Hematopoietic multipotent progenitor cell treated with erythropoietin and hydrocortisone succinate and interleukin-3 and kit ligand, for 4 days (in vitro differentiated cells): Measurements from ENCODE around the gene OR10G7.
"Not testable (repeated sequence)": the region's sequence is repeated elsewhere in the genome, so short reads cannot be mapped to it uniquely, and the experiment has no call there.

Source experiments
- DNase-seq: peaks from one replicate; pipeline ENCODE4 v3.0.0-alpha.2; 2015

The OR10G7 gene

DNA sequence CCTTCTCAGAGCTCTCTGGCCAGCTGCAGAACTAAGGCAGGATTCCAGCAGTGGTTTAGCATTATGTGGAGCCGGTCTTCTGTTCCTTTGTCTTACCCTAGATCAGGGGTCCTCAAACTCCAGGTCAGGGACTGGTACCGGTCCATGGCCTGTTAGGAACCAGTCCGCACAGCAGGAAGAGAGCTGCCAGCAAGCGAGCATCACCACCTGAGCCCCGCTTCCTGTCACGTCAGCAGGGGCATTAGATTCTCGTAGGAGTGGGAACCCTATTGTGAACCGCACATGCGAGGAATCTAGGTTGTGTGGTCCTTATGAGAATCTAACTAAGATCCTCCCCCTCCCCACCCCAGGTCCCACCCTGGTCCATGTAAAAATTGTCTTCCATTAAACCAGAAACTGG lies 1.6 kb downstream of the OR10G7 start:
- no peak for DNase-seq

DNA sequence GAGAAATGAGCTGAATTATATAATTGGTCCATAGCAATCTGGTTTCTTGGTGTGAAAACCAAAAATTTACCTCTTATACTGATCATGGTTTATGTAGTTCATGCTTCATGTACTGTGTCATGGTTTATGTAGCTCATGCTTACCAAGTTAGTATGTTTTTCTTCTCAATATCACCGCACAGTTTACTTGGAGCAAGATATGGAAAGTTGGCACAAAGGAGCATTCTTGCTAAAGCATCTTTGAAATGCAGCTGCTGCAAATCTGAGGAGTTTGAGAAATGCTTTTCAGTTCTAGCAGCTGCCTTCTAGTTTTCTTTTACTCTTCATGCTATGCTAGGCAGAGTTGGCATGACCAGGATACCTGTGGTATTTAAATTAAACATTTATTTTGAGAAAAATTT lies 4.5 kb downstream of the OR10G7 start:
- DNase-seq, result no peak

DNA sequence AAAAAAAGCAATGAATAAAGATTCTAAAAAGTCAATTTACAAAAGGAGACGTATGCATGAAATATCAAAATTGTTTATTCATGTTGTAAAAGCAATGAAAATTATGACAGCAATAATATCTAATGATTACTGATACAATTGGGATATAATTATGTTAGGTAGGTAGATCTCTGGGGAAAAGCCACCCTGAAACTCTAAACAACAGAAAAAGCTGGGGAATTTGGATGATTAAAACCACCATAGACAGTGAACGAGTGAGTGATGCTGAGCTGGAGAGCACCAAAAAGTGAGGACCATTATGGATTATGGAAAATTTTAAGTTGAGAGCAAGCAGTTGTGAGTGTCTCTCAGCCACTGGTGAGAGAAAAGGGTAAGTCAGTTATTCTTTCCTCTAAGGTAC lies 14.6 kb downstream of the OR10G7 start, which contains the start of gene OR10G8:
Gene OR10G8, plus strand, starts transcription at position 301 of the 400 bp plus-strand sequence. CDS start 2,825 bp downstream, outside the sequence.
- no peak for DNase-seq

DNA sequence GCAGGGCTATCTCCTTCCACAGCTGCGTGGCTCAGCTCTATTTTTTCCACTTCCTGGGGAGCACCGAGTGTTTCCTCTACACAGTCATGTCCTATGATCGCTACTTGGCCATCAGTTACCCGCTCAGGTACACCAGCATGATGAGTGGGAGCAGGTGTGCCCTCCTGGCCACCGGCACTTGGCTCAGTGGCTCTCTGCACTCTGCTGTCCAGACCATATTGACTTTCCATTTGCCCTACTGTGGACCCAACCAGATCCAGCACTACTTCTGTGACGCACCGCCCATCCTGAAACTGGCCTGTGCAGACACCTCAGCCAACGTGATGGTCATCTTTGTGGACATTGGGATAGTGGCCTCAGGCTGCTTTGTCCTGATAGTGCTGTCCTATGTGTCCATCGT lies 25.3 kb downstream of the OR10G7 start:
- not testable (repeated sequence) for DNase-seq

DNA sequence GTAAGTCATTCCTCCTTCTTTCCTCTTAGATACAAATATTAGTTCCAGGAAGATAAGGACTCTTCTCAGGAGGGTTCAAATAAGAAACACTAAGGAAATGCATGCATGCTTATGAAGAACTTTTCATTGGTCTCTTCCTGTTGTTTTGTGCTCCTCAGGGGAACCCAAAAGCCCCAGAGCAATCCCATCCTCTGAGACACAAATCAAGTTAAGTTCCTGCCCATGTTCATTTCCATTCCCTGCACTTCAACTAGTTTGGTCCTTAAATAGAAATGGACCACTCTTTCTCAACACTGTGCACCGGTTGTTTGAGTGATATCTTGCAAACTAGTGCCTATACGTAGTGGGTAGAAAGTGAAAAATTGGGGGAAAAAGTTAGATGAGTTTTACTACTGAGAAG lies 28.4 kb downstream of the OR10G7 start, which contains the start of gene OR10G4:
Gene OR10G4, plus strand, starts transcription at position 301 of the 400 bp plus-strand sequence. CDS start 2,578 bp downstream, outside the sequence.
- no peak for DNase-seq

DNA sequence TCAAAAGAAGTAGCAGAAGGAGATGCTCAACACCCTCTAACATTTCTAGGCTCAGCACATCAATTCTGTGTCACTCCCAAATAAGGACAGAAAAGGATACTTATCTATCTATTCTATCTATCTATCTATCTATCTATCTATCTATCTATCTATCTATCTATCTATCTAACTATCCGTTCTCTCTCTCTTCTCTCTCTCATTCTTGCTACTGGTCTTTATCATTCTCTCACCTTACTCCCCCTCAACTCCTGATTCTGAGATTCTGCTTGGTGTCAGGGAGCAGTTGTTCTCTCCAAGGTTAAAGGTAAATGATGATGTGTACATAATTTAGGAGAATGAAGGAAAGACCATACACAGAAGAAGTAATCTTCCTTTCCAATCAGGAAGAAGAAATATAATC lies 46.0 kb downstream of the OR10G7 start, which contains the start of gene OR10G6:
Gene OR10G6, minus strand, starts transcription at position 43 of the 400 bp plus-strand sequence. Its CDS starts 0 bp downstream, at position 43.
- DNase-seq, result no peak
